Tongue (tissue), 2 donors: ENCODE data around the gene ERG28. TPM values are rescaled to one million over a fixed set of nuclear protein-coding genes. Genes with fewer than 3 reads are reported as not detected.

ENCODE experiments used
- DNase-seq: peaks from one replicate; pipeline ENCODE4 v3.0.0-alpha.2; 2015
- total RNA-seq: library from RNA; depleted of rRNA; stranded (reverse); fragments of >200 nt; gene quantifications from one replicate; pipeline ENCODE4 v1.2.3, GENCODE V29; 2014

The ERG28 gene
- total RNA-seq, 1 donor from 2014 or later: 3.6 TPM

GRCh38 chr14:75658957-75659356 lies 1.7 kb downstream of the ERG28 start:
- DNase-seq: no peak

- DNase-seq: no peak
Measured at GRCh38 chr14:75657331-75657730, 3.3 kb downstream of the ERG28 start.

GRCh38 chr14:75655235-75655634 lies 5.4 kb downstream of the ERG28 start:
- DNase-seq: no peak

- DNase-seq: peak; percentile 88
Measured at GRCh38 chr14:75654127-75654732, 6.4 kb downstream of the ERG28 start.

- DNase-seq: no peak
Measured at GRCh38 chr14:75653563-75653962, 7.1 kb downstream of the ERG28 start.

GRCh38 chr14:75650253-75651058 lies 10.2 kb downstream of the ERG28 start:
- peak; percentile 16 for DNase-seq

- DNase-seq: no peak
Measured at GRCh38 chr14:75649773-75650172, 10.9 kb downstream of the ERG28 start.

GRCh38 chr14:75649337-75649736 lies 11.3 kb downstream of the ERG28 start:
- no peak for DNase-seq

- peak; percentile 74 for DNase-seq
Measured at GRCh38 chr14:75648066-75648838, 12.4 kb downstream of the ERG28 start.

- no peak for DNase-seq
Measured at GRCh38 chr14:75647640-75648039, 13.0 kb downstream of the ERG28 start.

GRCh38 chr14:75646762-75647161 lies 13.9 kb downstream of the ERG28 start:
- no peak for DNase-seq

- peak; percentile 80 for DNase-seq
Measured at GRCh38 chr14:75645056-75645455, 15.6 kb downstream of the ERG28 start.

GRCh38 chr14:75643985-75644384 lies 16.7 kb downstream of the ERG28 start:
- no peak for DNase-seq

GRCh38 chr14:75640876-75641275 lies 19.8 kb downstream of the ERG28 start:
- DNase-seq: no peak

GRCh38 chr14:75636100-75636692 lies 24.5 kb downstream of the ERG28 start:
- peak; percentile 60 for DNase-seq

GRCh38 chr14:75634848-75635247 lies 25.8 kb downstream of the ERG28 start:
- no peak for DNase-seq

- peak; percentile 54 for DNase-seq
Measured at GRCh38 chr14:75631453-75631831, 29.2 kb downstream of the ERG28 start.

GRCh38 chr14:75630695-75631452 lies 29.8 kb downstream of the ERG28 start:
- no peak for DNase-seq

GRCh38 chr14:75628816-75629215 lies 31.9 kb downstream of the ERG28 start:
- DNase-seq: no peak

GRCh38 chr14:75627406-75627805 lies 33.3 kb downstream of the ERG28 start:
- DNase-seq: no peak

GRCh38 chr14:75626863-75627262 lies 33.8 kb downstream of the ERG28 start:
- DNase-seq: no peak

- no peak for DNase-seq
Measured at GRCh38 chr14:75626396-75626795, 34.3 kb downstream of the ERG28 start.
